ENCODE data around the gene MYRFL.

Gene MYRFL

GRCh38 chr12:69936214-69936731, 111.2 kb downstream of the MYRFL start:
- no peak overlapping the region for H3K4me3 ChIP-seq (ENCODE audit: low read length)
- H3K9ac ChIP-seq (ENCODE audit: low read depth, low read length) = no peak overlapping the region
- no peak overlapping the region for H3K4me2 ChIP-seq (ENCODE audit: low read length)
- no peaks in the 10 kb centered on the region for H3K27me3 ChIP-seq (ENCODE audit: control insufficient read depth, insufficient read depth, low read length)
- H3K4me1 ChIP-seq (ENCODE audit: control insufficient read depth, insufficient read depth, low read length) = no peaks in the 10 kb centered on the region
- H3K9me3 ChIP-seq (replicated peaks; ENCODE audit: low read length) = no peaks in the 10 kb centered on the region
- no peaks in the 10 kb centered on the region for H3K36me3 ChIP-seq (ENCODE audit: insufficient read depth, low read length)

- Histone ChIP-seq H3K27me3 (ENCODE audit: control insufficient read depth, insufficient read depth, low read length) (no peaks in the 10 kb centered on the region), H3K4me2 (ENCODE audit: low read length) (no peak overlapping the region), H3K4me3 (ENCODE audit: low read length) (no peak overlapping the region), H3K36me3 (ENCODE audit: insufficient read depth, low read length) (no peaks in the 10 kb centered on the region), H3K4me1 (ENCODE audit: control insufficient read depth, insufficient read depth, low read length) (no peaks in the 10 kb centered on the region), H3K9me3 (replicated peaks; ENCODE audit: low read length) (no peaks in the 10 kb centered on the region), H3K9ac (ENCODE audit: low read depth, low read length) (no peak overlapping the region)
Measured at GRCh38 chr12:69936766-69937165, 111.7 kb downstream of the MYRFL start.

GRCh38 chr12:69947123-69947522, 122.1 kb downstream of the MYRFL start:
- no peaks in the 10 kb centered on the region for H3K27me3 ChIP-seq (ENCODE audit: control insufficient read depth, insufficient read depth, low read length)
- no peaks in the 10 kb centered on the region for H3K9me3 ChIP-seq (replicated peaks; ENCODE audit: low read length)
- no peak overlapping the region for H3K4me2 ChIP-seq (ENCODE audit: low read length)
- no peak overlapping the region for H3K4me3 ChIP-seq (ENCODE audit: low read length)
- H3K36me3 ChIP-seq (ENCODE audit: insufficient read depth, low read length) = no peaks in the 10 kb centered on the region
- no peak overlapping the region for H3K9ac ChIP-seq (ENCODE audit: low read depth, low read length)
- H3K4me1 ChIP-seq (ENCODE audit: control insufficient read depth, insufficient read depth, low read length) = no peaks in the 10 kb centered on the region

DNA sequence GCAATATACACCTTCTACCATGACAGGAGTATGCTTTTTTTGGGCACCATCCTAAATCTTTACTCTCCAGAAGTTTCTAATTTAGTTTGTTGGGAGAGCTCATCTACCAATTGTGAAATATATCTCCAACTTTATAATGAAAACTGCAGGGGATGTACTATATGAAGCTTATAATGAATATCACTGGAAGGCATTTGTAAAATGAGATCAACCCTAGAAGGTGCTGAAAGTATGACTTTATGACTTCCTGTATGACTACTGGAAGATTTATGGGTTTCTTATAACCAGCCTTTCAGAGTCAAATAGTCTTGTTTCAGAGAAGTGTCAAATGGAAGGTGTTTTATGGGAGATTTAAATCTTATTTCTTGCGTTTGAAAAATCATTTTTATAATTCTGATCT, 122.9 kb downstream of the MYRFL start:
- Histone ChIP-seq H3K36me3 (ENCODE audit: insufficient read depth, low read length) (no peaks in the 10 kb centered on the region), H3K9me3 (replicated peaks; ENCODE audit: low read length) (no peaks in the 10 kb centered on the region), H3K4me2 (ENCODE audit: low read length) (no peak overlapping the region), H3K4me1 (ENCODE audit: control insufficient read depth, insufficient read depth, low read length) (no peaks in the 10 kb centered on the region), H3K27me3 (ENCODE audit: control insufficient read depth, insufficient read depth, low read length) (no peaks in the 10 kb centered on the region), H3K9ac (ENCODE audit: low read depth, low read length) (no peak overlapping the region), H3K4me3 (ENCODE audit: low read length) (no peak overlapping the region)

- H3K9ac ChIP-seq (ENCODE audit: low read depth, low read length) = no peak overlapping the region
- no peaks in the 10 kb centered on the region for H3K27me3 ChIP-seq (ENCODE audit: control insufficient read depth, insufficient read depth, low read length)
- no peak overlapping the region for H3K4me2 ChIP-seq (ENCODE audit: low read length)
- H3K9me3 ChIP-seq (replicated peaks; ENCODE audit: low read length) = no peaks in the 10 kb centered on the region
- H3K4me3 ChIP-seq (ENCODE audit: low read length) = no peak overlapping the region
- H3K36me3 ChIP-seq (ENCODE audit: insufficient read depth, low read length) = no peaks in the 10 kb centered on the region
- H3K4me1 ChIP-seq (ENCODE audit: control insufficient read depth, insufficient read depth, low read length) = no peaks in the 10 kb centered on the region
Measured at GRCh38 chr12:69948851-69949250, 123.8 kb downstream of the MYRFL start.

GRCh38 chr12:69949311-69950002, 124.4 kb downstream of the MYRFL start:
- H3K4me3 ChIP-seq (ENCODE audit: low read length) = no peak overlapping the region
- H3K4me1 ChIP-seq (ENCODE audit: control insufficient read depth, insufficient read depth, low read length) = no peaks in the 10 kb centered on the region
- H3K27me3 ChIP-seq (ENCODE audit: control insufficient read depth, insufficient read depth, low read length) = no peaks in the 10 kb centered on the region
- no peak overlapping the region for H3K9ac ChIP-seq (ENCODE audit: low read depth, low read length)
- H3K36me3 ChIP-seq (ENCODE audit: insufficient read depth, low read length) = no peaks in the 10 kb centered on the region
- H3K9me3 ChIP-seq (replicated peaks; ENCODE audit: low read length) = no peaks in the 10 kb centered on the region
- H3K4me2 ChIP-seq (ENCODE audit: low read length) = no peak overlapping the region

- Histone ChIP-seq H3K27me3 (ENCODE audit: control insufficient read depth, insufficient read depth, low read length) (no peaks in the 10 kb centered on the region), H3K9ac (ENCODE audit: low read depth, low read length) (no peak overlapping the region), H3K4me1 (ENCODE audit: control insufficient read depth, insufficient read depth, low read length) (no peaks in the 10 kb centered on the region), H3K36me3 (ENCODE audit: insufficient read depth, low read length) (no peaks in the 10 kb centered on the region), H3K4me2 (ENCODE audit: low read length) (no peak overlapping the region), H3K9me3 (replicated peaks; ENCODE audit: low read length) (no peaks in the 10 kb centered on the region), H3K4me3 (ENCODE audit: low read length) (no peak overlapping the region)
Measured at GRCh38 chr12:69951108-69951507, 126.1 kb downstream of the MYRFL start.

DNA sequence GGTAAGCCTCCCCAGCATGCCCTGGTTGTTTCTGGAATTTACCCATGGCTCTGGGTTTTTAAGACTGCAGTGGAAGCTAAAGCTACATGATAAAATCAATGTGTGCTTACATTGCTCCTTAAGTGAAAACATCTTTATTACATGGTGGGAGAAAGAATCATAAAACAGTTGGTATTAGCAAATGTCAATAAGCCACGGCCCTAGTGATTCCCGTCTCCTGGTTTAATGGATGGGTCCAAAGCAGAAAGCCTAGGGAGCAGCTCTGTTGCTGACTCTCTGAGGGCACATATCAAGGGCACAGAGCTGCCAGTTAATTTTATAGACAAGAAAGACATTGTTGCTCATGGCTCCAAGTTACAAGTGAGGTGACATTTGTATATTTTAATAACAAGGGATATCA, 127.9 kb downstream of the MYRFL start:
- H3K36me3 ChIP-seq (ENCODE audit: insufficient read depth, low read length) = no peaks in the 10 kb centered on the region
- H3K4me1 ChIP-seq (ENCODE audit: control insufficient read depth, insufficient read depth, low read length) = no peaks in the 10 kb centered on the region
- no peak overlapping the region for H3K4me2 ChIP-seq (ENCODE audit: low read length)
- H3K27me3 ChIP-seq (ENCODE audit: control insufficient read depth, insufficient read depth, low read length) = no peaks in the 10 kb centered on the region
- no peaks in the 10 kb centered on the region for H3K9me3 ChIP-seq (replicated peaks; ENCODE audit: low read length)
- H3K9ac ChIP-seq (ENCODE audit: low read depth, low read length) = no peak overlapping the region
- no peak overlapping the region for H3K4me3 ChIP-seq (ENCODE audit: low read length)

- no peak overlapping the region for H3K4me2 ChIP-seq (ENCODE audit: low read length)
Measured at GRCh38 chr12:69961246-69961645, 136.2 kb downstream of the MYRFL start.

GRCh38 chr12:69966409-69966808, 141.4 kb downstream of the MYRFL start:
- Histone ChIP-seq H3K4me3 (ENCODE audit: low read length) (no peak overlapping the region), H3K4me1 (ENCODE audit: control insufficient read depth, insufficient read depth, low read length) (peaks cover 11% of the 10 kb centered on the region)

More at GRCh38 chr12:69961246-69961645, 136.2 kb downstream of the MYRFL start:
- H3K9me3 ChIP-seq (replicated peaks; ENCODE audit: low read length) = no peaks in the 10 kb centered on the region
- H3K27me3 ChIP-seq (ENCODE audit: control insufficient read depth, insufficient read depth, low read length) = no peaks in the 10 kb centered on the region
- no peak overlapping the region for H3K4me3 ChIP-seq (ENCODE audit: low read length)
- H3K9ac ChIP-seq (ENCODE audit: low read depth, low read length) = no peak overlapping the region
- peaks cover 4% of the 10 kb centered on the region for H3K4me1 ChIP-seq (ENCODE audit: control insufficient read depth, insufficient read depth, low read length)
- no peaks in the 10 kb centered on the region for H3K36me3 ChIP-seq (ENCODE audit: insufficient read depth, low read length)

GRCh38 chr12:69966839-69967238, 141.8 kb downstream of the MYRFL start:
- Histone ChIP-seq H3K9me3 (replicated peaks; ENCODE audit: low read length) (no peaks in the 10 kb centered on the region), H3K36me3 (ENCODE audit: insufficient read depth, low read length) (no peaks in the 10 kb centered on the region), H3K4me3 (ENCODE audit: low read length) (no peak overlapping the region), H3K4me2 (ENCODE audit: low read length) (no peak overlapping the region), H3K27me3 (ENCODE audit: control insufficient read depth, insufficient read depth, low read length) (no peaks in the 10 kb centered on the region), H3K4me1 (ENCODE audit: control insufficient read depth, insufficient read depth, low read length) (peaks cover 11% of the 10 kb centered on the region), H3K9ac (ENCODE audit: low read depth, low read length) (no peak overlapping the region)

More at GRCh38 chr12:69966409-69966808, 141.4 kb downstream of the MYRFL start:
- Histone ChIP-seq H3K9ac (ENCODE audit: low read depth, low read length) (no peak overlapping the region), H3K9me3 (replicated peaks; ENCODE audit: low read length) (no peaks in the 10 kb centered on the region), H3K36me3 (ENCODE audit: insufficient read depth, low read length) (no peaks in the 10 kb centered on the region), H3K27me3 (ENCODE audit: control insufficient read depth, insufficient read depth, low read length) (no peaks in the 10 kb centered on the region), H3K4me2 (ENCODE audit: low read length) (no peak overlapping the region)

- Histone ChIP-seq H3K4me1 (ENCODE audit: control insufficient read depth, insufficient read depth, low read length) (peaks cover 11% of the 10 kb centered on the region), H3K4me3 (ENCODE audit: low read length) (no peak overlapping the region), H3K27me3 (ENCODE audit: control insufficient read depth, insufficient read depth, low read length) (no peaks in the 10 kb centered on the region), H3K9me3 (replicated peaks; ENCODE audit: low read length) (no peaks in the 10 kb centered on the region), H3K4me2 (ENCODE audit: low read length) (no peak overlapping the region), H3K9ac (ENCODE audit: low read depth, low read length) (no peak overlapping the region), H3K36me3 (ENCODE audit: insufficient read depth, low read length) (no peaks in the 10 kb centered on the region)
Measured at GRCh38 chr12:69969011-69969410, 144.0 kb downstream of the MYRFL start.
